ENCODE measurements around the gene N4BP3.

DNA sequence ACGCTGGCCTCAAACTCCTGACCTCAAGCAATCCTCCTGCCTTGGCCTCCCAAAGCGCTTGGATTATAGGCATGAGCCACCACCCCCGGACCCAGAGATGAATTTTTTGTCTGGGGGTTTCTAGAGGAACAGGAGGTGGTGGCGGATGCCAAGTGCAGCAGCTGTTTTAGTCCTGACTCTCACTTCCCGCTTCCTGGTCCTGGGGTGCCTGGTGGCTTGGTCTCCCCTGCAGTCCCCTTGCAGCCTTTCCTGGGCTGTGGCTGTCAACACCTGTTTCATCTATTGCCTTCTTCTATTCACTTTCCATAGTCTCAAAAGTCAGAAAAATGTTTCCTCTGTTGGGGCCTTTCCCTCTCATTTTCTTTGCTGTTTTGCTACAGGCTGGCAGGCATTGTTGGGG is 46.8 kb downstream of the N4BP3 start:
- TF ChIP-seq, protein P1, sequence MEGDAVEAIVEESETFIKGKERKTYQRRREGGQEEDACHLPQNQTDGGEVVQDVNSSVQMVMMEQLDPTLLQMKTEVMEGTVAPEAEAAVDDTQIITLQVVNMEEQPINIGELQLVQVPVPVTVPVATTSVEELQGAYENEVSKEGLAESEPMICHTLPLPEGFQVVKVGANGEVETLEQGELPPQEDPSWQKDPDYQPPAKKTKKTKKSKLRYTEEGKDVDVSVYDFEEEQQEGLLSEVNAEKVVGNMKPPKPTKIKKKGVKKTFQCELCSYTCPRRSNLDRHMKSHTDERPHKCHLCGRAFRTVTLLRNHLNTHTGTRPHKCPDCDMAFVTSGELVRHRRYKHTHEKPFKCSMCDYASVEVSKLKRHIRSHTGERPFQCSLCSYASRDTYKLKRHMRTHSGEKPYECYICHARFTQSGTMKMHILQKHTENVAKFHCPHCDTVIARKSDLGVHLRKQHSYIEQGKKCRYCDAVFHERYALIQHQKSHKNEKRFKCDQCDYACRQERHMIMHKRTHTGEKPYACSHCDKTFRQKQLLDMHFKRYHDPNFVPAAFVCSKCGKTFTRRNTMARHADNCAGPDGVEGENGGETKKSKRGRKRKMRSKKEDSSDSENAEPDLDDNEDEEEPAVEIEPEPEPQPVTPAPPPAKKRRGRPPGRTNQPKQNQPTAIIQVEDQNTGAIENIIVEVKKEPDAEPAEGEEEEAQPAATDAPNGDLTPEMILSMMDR (IDR thresholded peaks at IDR 0.05): no peak
- TF ChIP-seq POLR2A (IDR thresholded peaks at IDR 0.05): no peak
